ENCODE results near the gene DISP3.

- TF ChIP-seq CTCF (IDR thresholded peaks at IDR 0.05) (no peak), POLR2A (IDR thresholded peaks at IDR 0.05) (no peak)
These were observed 46.6 kb downstream of the DISP3 start for GRCh38 chr1:11525516-11525915.
